Testis (tissue), 3 donors: ENCODE measurements around the gene MGAT5B. TPM values are rescaled to one million over a fixed set of nuclear protein-coding genes. Genes with fewer than 3 reads are reported as not detected.

ENCODE experiments used
- DNase-seq: peaks from one replicate; pipeline ENCODE4 v3.0.0-alpha.2; 2019
- H3K27ac ChIP-seq, 2 donors: fragments of 200-600 bp; sonication (generic); one replicate each; pipeline ENCODE4 v1.5.1; 2019
- H3K27me3 ChIP-seq: fragments of 200-600 bp; sonication (generic); one replicate; pipeline ENCODE4 v1.5.1; 2019
- H3K36me3 ChIP-seq: fragments of 200-600 bp; sonication (generic); one replicate; pipeline ENCODE4 v1.5.1; 2017; ENCODE audit warnings: low read depth; ENCODE audit errors: missing control alignments
- H3K4me1 ChIP-seq: fragments of 200-600 bp; sonication (generic); one replicate; pipeline ENCODE4 v1.5.1; 2019
- H3K4me3 ChIP-seq, 2 donors: fragments of 200-600 bp; sonication (generic); one replicate each; pipeline ENCODE4 v1.5.1; 2017 to 2019
- H3K9me3 ChIP-seq: fragments of 200-600 bp; sonication (generic); one replicate; pipeline ENCODE4 v1.5.1; 2017
- CTCF ChIP-seq, 3 experiments: fragments of 450-650 bp in 2 of 3; fragments of 200-600 bp in 1 of 3; sonication (generic) in 1 of 3; IDR thresholded peaks; one replicate each; pipeline ENCODE4 v1.5.1; 2016 to 2019; ENCODE audit warnings: antibody characterized with exemption in 3 of 3, mild to moderate bottlenecking in 2 of 3, moderate library complexity in 1 of 3
- POLR2A ChIP-seq: fragments of 450-650 bp; IDR thresholded peaks from one replicate; pipeline ENCODE4 v1.6.1; 2017; ENCODE audit warnings: antibody characterized with exemption, mild to moderate bottlenecking, moderate library complexity
- WGBS, 2 donors: methylation state at CpG; one replicate each; pipeline ENCODE4 v1.1.5; 2018; 5-methylcytosine and 5-hydroxymethylcytosine counted together
- intact Hi-C: fragments of 100-400 bp; cut with DNase I; formaldehyde crosslinking; loops from one replicate; pipeline ENCODE4 v1.15.1; 2023; ENCODE audit warnings: low total_unique reads
- polyA plus RNA-seq: library from polyadenylated mRNA; stranded (reverse); fragments of 350-450 nt; fragmentation: Illumina TruSeq; extraction: RNeasy Lipid Tissue Mini Kit (QIAGEN cat#74804); gene quantifications from one replicate; pipeline ENCODE4 v1.2.3, GENCODE V29; 2014; ENCODE audit warnings: low read depth, low replicate concordance; ENCODE audit not compliant: insufficient read depth
- total RNA-seq, 2 donors: library from RNA; depleted of rRNA; stranded (reverse); fragments of >200 nt; gene quantifications; one replicate each; pipeline ENCODE4 v1.2.3, GENCODE V29; 2016

The MGAT5B gene
- total and polyA plus RNA-seq, 3 donors from 2014 or later: 4.6 to 10.9 (median 9.0) TPM

- no peak for TF ChIP-seq CTCF (IDR thresholded peaks at IDR 0.05)
- no peak for TF ChIP-seq POLR2A
- Histone ChIP-seq H3K27me3 (no peaks in the 10 kb centered on the region), H3K27ac (no peak overlapping the region), H3K36me3 (no peaks in the 10 kb centered on the region), H3K4me3 (no peak overlapping the region), H3K4me1 (no peaks in the 10 kb centered on the region), H3K9me3 (no peaks in the 10 kb centered on the region)
- intact Hi-C loops: no loop called here
- DNase-seq: no peak
- WGBS, 2 donors: 90 to 94% methylated on average over 10 to 12 of the region's 12 CpGs
Observed at GRCh38 chr17:76824093-76824492, 44.1 kb upstream of the MGAT5B start.

GRCh38 chr17:76826330-76827068 is 41.7 kb upstream of the MGAT5B start:
- DNase-seq: no peak
- 66 to 73% methylated on average over 21 to 24 of the region's 24 CpGs for WGBS, 2 donors
- Histone ChIP-seq H3K9me3 (no peaks in the 10 kb centered on the region), H3K27me3 (no peaks in the 10 kb centered on the region), H3K4me1 (no peaks in the 10 kb centered on the region), H3K27ac (no peak overlapping the region), H3K4me3 (no peak overlapping the region), H3K36me3 (no peaks in the 10 kb centered on the region)
- intact Hi-C loops: no loop called here
- TF ChIP-seq CTCF (IDR thresholded peaks at IDR 0.05) (no peak), POLR2A (no peak)

GRCh38 chr17:76827736-76828135 is 40.5 kb upstream of the MGAT5B start:
- DNase-seq: no peak
- no peak overlapping the region for H3K27ac ChIP-seq
- H3K36me3 ChIP-seq: no peaks in the 10 kb centered on the region
- TF ChIP-seq CTCF (IDR thresholded peaks at IDR 0.05) (no peak), POLR2A (no peak)
- 91 to 93% methylated on average over 14 of the region's 14 CpGs for WGBS, 2 donors
- no peaks in the 10 kb centered on the region for H3K9me3 ChIP-seq
- H3K27me3 ChIP-seq: no peaks in the 10 kb centered on the region
- H3K4me3 ChIP-seq: no peak overlapping the region
- H3K4me1 ChIP-seq: no peaks in the 10 kb centered on the region
- intact Hi-C loops: no loop called here

- Histone ChIP-seq H3K27ac (no peak overlapping the region), H3K27me3 (no peaks in the 10 kb centered on the region), H3K36me3 (no peaks in the 10 kb centered on the region), H3K4me1 (no peaks in the 10 kb centered on the region), H3K4me3 (no peak overlapping the region), H3K9me3 (no peaks in the 10 kb centered on the region)
- intact Hi-C loops: no loop called here
- TF ChIP-seq CTCF (IDR thresholded peaks at IDR 0.05) (no peak), POLR2A (no peak)
- DNase-seq: no peak
- WGBS, 2 donors: 84 to 89% methylated on average over 10 of the region's 10 CpGs
Observed at GRCh38 chr17:76830987-76831715, 37.1 kb upstream of the MGAT5B start.
